CD4-positive, alpha-beta T cell treated with Interferon gamma for 1 hour (primary cell): ENCODE results near the gene EMC8.
"Not testable (repeated sequence)": the region's sequence is repeated elsewhere in the genome, so short reads cannot be mapped to it uniquely, and the experiment has no call there.

ENCODE experiments used
- DNase-seq: peaks from one replicate; pipeline ENCODE4 v3.0.0-alpha.2; 2020

Gene EMC8

GRCh38 chr16:85799497-85800320 lies at the start of gene EMC8, which contains the start of gene COX4I1:
EMC8 (minus strand) TSS chr16:85799544; CDS start chr16:85799295, 249 bp downstream.
COX4I1 (plus strand) TSS chr16:85799695; CDS start chr16:85801206, 1,511 bp downstream.
- DNase-seq, result peak; percentile 92

GRCh38 chr16:85848986-85849385 lies 49.6 kb upstream of the EMC8 start:
- no peak for DNase-seq

DNA sequence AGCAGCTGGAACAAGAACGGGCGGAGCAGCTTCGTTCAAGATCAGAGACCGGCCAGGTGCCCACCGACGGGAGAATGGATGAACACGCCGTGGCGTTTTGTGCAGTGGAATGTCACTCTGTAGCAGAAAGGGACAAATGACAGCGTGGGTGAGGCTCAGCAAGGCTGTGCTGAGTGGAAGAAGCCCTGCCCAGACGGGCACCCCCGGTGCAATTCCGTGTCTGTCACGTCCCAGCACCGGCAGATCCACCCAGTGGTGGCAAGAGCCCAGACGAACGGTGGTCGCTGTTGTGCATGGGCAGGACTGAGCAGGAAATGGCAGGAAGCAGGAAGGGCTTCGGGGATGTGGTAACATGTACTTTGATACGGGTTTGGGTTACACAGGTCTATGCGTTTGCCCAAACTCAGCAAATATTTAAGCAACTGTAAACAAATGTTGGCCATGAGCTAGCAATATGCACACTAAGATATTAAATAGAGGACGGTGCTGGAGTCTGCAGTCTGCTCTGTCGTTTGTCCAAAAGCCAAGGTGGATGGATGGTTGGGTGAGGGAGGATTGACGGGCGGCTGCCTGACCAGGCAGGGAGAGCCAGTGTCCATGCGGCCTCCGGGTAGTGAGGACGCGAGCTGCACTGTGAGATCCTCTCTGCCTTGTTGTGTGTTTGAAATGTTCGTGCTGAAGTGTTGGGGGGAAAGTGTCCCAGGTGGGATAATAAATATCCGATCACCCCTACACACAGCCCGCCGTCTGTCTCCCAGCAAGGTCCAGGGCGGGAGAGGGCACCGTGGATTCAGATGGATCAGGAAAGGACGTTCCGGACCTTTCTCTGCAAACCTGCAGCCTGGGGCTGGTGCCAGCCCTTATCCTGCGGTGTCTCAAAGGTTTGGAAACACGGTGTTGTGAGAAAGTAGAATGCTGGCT lies 48.6 kb upstream of the EMC8 start:
- no peak for DNase-seq

DNA sequence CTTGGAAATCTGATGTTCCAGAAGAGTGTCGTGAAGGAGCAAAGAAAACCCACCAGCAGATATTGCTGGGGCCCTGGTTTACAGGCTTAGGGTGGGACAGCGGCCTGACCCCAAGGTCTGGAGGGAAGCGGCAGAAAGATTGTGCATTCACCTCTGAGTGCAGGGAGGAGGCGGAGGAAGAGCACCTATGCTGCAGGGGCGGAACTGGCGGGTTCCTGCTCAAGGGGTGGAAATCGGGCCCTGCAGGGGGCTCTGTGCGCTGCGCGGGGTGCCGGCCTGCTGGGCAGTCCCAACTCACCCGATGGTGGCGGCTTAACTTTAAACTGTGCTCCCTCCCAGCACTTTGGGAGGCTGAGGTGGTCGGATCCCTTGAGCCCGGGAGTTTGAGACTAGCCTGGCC lies 47.7 kb upstream of the EMC8 start:
- no peak for DNase-seq

- no peak for DNase-seq
Measured at GRCh38 chr16:85846461-85846860, 47.1 kb upstream of the EMC8 start.

DNA sequence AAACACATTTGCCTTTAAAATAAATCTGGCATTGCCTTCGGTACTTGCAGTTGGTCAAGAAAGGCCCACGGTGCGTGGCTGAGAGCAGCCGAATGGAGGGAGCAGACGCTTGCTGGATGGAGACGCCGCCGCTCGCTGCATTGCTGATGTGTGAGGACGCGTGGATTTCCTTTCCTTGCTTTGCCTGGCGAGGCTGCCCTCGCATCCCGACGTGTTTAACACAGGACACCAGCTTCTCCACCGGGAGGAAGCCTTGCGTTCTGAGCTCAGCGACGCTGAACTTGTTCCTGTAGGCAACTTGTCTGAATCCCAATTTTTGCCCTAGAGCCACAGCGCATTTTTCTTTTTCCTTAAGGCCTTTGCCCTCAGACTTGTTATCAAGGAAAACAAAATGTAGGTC lies 45.9 kb upstream of the EMC8 start:
- DNase-seq, result no peak

- DNase-seq, result no peak
Measured at GRCh38 chr16:85844786-85845185, 45.4 kb upstream of the EMC8 start.

GRCh38 chr16:85844169-85844481 lies 44.8 kb upstream of the EMC8 start:
- no peak for DNase-seq

- no peak for DNase-seq
Measured at GRCh38 chr16:85843471-85844168, 44.3 kb upstream of the EMC8 start.

- no peak for DNase-seq
Measured at GRCh38 chr16:85842848-85843247, 43.5 kb upstream of the EMC8 start.

DNA sequence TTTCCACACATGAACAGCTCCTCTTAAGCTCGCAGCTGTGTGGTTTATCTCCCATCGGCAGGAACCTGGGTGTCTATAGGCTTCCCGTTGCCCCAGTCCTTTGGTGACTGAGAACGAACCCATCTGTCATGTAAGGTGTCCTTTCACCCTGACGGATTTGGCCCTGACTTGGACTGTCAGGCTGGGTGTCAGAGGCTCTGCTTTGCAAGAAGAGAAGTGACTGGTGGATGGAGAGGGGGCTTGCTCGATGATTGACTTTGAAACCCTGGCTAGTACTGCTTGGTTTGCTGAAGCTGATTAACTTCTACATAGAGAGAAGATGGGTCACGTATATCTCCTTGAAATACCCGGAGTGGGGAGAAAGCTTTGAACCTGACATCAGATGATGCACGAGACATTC lies 43.1 kb upstream of the EMC8 start:
- no peak for DNase-seq

- no peak for DNase-seq
Measured at GRCh38 chr16:85840801-85841200, 41.5 kb upstream of the EMC8 start.

DNA sequence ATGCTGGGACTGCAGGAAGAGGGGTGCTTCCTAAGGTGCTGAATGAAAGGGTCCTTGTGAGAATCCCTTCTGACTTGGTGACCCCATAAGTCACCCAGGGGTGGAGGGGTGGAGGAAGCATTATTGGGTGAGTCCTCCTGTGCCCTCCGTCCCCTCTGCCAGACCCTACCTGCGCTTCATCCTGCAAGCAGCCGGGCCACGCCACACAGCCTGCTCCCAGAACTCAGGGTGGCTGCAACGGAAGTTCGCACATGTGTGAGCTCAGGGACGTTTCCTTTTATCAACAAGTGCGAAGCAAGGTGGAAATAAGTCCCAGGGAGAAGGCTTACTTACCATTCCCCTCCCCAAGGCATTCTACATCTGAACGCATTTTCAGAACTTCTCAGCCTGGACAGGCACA lies 41.1 kb upstream of the EMC8 start:
- no peak for DNase-seq

GRCh38 chr16:85839681-85840240 lies 40.4 kb upstream of the EMC8 start:
- no peak for DNase-seq

GRCh38 chr16:85838876-85839585 lies 39.7 kb upstream of the EMC8 start:
- DNase-seq, result no peak

GRCh38 chr16:85838381-85838780 lies 39.0 kb upstream of the EMC8 start:
- DNase-seq, result peak; percentile 25

DNA sequence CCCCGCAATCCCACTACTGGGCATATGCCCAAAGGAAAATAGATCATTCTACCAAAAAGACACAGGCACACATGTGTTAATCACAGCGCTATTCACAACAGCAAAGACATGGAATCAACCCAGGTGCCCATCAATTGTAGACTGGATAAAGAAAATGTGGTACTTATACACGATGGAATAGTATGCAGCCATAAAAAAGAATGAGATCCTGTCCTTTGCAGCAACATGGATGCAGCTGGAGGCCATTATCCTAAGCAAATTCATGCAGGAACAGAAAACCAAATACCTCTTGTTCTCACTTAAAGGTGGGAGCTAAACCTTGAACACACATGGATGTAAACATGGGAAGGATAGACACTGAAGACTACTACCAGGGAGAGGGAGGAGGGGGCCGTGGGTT lies 38.3 kb upstream of the EMC8 start:
- not testable (repeated sequence) for DNase-seq

GRCh38 chr16:85836706-85837582 lies 37.6 kb upstream of the EMC8 start:
- DNase-seq, result no peak

DNA sequence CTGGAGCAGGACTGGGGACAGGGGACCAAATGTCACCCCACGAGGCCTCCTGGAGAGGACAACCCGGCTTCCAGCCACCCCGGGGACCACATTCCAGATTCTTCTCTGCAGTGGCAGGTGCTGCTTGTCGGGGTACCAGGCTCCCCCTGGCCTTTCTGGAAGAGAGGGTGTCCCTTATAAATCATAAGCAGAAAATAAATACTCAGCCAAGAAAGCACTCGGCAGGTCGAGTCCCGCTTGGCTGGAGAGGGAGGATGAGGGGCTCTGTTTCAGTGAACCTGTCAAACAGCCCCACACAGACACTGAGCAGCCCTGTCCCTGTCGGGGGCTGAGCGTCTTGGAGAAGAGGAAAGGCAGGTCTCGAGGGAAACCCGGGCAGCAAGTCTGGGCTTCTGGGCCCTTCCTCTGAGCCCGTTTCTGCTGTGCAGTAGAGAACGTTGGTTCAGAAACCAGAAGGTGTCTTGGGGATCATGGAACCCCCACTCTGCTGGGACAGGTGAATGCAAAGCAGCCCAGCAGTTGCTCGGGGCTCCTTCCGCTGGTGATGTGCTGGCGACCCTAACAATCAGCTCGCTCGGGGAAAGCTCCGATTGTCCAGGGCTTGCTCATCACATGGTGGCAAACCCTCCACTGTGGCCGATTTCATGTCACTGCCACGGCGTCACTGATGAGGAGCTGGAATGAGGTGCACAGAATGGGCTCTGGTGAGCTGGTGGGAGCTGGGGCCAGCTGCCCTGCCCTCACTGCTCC lies 36.8 kb upstream of the EMC8 start:
- no peak for DNase-seq

DNA sequence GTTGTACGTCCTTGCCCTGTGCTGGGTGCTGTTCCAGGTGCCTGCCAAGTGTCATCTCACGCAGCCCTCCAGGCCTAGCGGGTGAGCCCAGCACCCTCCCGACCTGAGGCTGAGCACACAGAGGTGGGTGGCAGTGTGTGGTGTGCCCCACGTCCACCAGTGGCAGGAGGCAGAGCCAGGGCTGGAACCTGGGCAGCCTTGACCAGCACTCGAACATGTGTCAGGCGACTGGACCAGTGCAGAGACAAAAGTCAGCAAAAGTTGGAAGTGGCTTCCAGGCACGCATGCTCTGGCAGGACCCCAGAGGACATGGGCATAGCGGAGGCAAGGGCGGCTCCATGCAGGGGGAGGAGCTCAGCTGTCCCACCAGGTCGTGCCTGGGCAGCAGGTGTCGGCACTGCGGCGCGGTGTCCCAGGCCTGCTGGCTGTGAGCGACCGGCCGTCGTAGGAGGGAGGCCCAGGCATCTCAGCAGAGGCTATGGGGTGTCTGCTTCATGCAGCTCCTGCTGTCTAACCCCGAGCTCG lies 35.9 kb upstream of the EMC8 start:
- DNase-seq, result no peak
